ENCODE results near the gene CATSPERD. TPM values are rescaled to one million over a fixed set of nuclear protein-coding genes. Genes with fewer than 3 reads are reported as not detected.

Gene CATSPERD
- total and polyA plus RNA-seq, 9 of the 15 experiments (the other 6 are each of a cell fraction or from before 2014, with no cell fraction given), result not detected

DNA sequence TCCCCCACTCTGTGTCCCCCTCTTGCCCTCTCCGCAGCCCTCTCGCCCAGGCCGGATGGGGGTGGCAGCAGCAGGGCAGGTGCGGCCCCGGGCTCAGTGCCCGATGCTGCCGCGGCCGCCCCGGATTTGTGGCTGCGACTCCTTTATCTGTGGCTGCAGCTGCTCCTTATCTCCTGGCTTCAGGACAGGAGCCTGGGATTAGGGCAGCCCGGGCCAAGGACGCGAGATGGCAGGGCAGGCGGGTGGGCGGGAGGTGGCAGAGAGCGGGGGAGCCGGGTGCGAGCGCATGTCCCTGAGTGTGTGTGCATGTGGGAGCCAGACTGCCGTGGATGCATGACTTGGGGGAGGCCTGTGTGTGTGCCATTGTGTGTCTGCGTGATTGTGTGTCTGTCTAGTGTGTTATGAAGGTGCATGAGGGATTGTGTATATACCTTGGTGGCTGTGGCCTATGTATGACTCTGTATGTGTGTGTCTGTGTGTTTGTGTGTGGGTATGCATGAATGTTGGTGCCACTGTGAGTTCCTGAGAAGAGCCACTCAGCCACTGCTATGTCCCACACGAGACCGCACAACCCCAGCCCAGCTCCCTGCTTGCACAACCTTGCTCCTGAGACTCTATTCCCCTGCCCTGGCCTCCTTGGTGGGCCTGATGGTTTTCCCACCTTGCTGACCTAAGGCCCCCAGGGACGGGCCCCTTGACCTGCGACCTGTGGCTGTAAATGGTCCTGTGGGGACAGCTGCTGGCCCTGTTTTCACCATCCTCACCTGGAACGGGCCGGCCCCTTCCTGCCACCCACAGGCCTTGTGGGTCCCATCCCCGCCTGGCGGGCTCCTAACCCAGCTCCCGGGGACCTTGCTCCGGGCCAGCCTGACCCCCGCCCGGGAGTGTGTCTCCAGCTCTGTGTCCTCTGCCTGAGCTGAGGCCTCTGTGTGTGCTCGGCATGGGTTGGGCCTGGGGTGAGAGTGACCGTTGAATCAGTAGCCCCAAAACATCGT lies 79.1 kb downstream of the CATSPERD start (continued):
- TF ChIP-seq COPS2 (conservative IDR thresholded peaks at IDR 0.05) (no peak), ZNF76 (CRISPR knock-in tag; IDR thresholded peaks at IDR 0.05; ENCODE audit: borderline replicate concordance) (0 out of 2 replicates have a peak, but pooled peaks have one; percentile 35), POLR2H (tag; IDR thresholded peaks at IDR 0.05; ENCODE audit: low read depth) (no peak), PHF21A (IDR thresholded peaks at IDR 0.05; ENCODE audit: borderline replicate concordance, low read depth) (0 out of 2 replicates have a peak, but pooled peaks have one; percentile 11), ASH1L (IDR thresholded peaks at IDR 0.05; ENCODE audit: borderline replicate concordance, low read depth, partially characterized antibody) (peak; percentile 46), SIN3A (IDR thresholded peaks at IDR 0.05; ENCODE audit: borderline replicate concordance in 2 of 2, control insufficient read depth in 1 of 2, low read depth in 2 of 2, low read length in 2 of 2) (no peak), U2AF2 (optimal IDR thresholded peaks at IDR 0.05; ENCODE audit: low read depth, low read length) (no peak), ZNF224 (CRISPR knock-in tag; IDR thresholded peaks at IDR 0.05) (no peak), TRIM25 (IDR thresholded peaks at IDR 0.05; ENCODE audit: borderline replicate concordance) (0 out of 2 replicates have a peak, but pooled peaks have one; percentile 42), MAFG (tag; conservative IDR thresholded peaks at IDR 0.05) (no peak), HLTF (IDR thresholded peaks at IDR 0.05) (peak; percentile 60), POLR2G (IDR thresholded peaks at IDR 0.05; ENCODE audit: low read depth, low read length) (no peak), C11orf30 (IDR thresholded peaks at IDR 0.05; ENCODE audit: low read depth) (no peak), ZBTB7A (IDR thresholded peaks at IDR 0.05; ENCODE audit: borderline replicate concordance, control insufficient read depth, low read depth, low read length) (peak; percentile 71), TEAD4 (IDR thresholded peaks at IDR 0.05; ENCODE audit: low read length) (peak; percentile 97), TEAD4 (CRISPR knock-in tag; IDR thresholded peaks at IDR 0.05; ENCODE audit: borderline replicate concordance) (0 out of 2 replicates have a peak, but pooled peaks have one; percentile 52)
- TF ChIP-seq, protein P1, sequence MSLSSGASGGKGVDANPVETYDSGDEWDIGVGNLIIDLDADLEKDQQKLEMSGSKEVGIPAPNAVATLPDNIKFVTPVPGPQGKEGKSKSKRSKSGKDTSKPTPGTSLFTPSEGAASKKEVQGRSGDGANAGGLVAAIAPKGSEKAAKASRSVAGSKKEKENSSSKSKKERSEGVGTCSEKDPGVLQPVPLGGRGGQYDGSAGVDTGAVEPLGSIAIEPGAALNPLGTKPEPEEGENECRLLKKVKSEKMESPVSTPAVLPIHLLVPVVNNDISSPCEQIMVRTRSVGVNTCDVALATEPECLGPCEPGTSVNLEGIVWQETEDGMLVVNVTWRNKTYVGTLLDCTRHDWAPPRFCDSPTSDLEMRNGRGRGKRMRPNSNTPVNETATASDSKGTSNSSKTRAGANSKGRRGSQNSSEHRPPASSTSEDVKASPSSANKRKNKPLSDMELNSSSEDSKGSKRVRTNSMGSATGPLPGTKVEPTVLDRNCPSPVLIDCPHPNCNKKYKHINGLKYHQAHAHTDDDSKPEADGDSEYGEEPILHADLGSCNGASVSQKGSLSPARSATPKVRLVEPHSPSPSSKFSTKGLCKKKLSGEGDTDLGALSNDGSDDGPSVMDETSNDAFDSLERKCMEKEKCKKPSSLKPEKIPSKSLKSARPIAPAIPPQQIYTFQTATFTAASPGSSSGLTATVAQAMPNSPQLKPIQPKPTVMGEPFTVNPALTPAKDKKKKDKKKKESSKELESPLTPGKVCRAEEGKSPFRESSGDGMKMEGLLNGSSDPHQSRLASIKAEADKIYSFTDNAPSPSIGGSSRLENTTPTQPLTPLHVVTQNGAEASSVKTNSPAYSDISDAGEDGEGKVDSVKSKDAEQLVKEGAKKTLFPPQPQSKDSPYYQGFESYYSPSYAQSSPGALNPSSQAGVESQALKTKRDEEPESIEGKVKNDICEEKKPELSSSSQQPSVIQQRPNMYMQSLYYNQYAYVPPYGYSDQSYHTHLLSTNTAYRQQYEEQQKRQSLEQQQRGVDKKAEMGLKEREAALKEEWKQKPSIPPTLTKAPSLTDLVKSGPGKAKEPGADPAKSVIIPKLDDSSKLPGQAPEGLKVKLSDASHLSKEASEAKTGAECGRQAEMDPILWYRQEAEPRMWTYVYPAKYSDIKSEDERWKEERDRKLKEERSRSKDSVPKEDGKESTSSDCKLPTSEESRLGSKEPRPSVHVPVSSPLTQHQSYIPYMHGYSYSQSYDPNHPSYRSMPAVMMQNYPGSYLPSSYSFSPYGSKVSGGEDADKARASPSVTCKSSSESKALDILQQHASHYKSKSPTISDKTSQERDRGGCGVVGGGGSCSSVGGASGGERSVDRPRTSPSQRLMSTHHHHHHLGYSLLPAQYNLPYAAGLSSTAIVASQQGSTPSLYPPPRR (CRISPR knock-in tag; IDR thresholded peaks at IDR 0.05; ENCODE audit: borderline replicate concordance), result 0 out of 2 replicates have a peak, but pooled peaks have one; percentile 56
- TF ChIP-seq, protein P2, sequence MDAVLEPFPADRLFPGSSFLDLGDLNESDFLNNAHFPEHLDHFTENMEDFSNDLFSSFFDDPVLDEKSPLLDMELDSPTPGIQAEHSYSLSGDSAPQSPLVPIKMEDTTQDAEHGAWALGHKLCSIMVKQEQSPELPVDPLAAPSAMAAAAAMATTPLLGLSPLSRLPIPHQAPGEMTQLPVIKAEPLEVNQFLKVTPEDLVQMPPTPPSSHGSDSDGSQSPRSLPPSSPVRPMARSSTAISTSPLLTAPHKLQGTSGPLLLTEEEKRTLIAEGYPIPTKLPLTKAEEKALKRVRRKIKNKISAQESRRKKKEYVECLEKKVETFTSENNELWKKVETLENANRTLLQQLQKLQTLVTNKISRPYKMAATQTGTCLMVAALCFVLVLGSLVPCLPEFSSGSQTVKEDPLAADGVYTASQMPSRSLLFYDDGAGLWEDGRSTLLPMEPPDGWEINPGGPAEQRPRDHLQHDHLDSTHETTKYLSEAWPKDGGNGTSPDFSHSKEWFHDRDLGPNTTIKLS (IDR thresholded peaks at IDR 0.05; ENCODE audit: borderline replicate concordance, low read depth), result no peak; the same call in 1 of the 2 replicates

Data from K562 (cell line).